DND-41 (cell line): ENCODE data around the gene CXCR5.

Experiments
- ATAC-seq: fragments of 200-7000 bp; cut with Tn5 transposase; 3 replicates; pipeline ENCODE4 v1.9.1; 2021; ENCODE audit warnings: low read depth; ENCODE audit not compliant: insufficient read depth
- DNase-seq: peaks from one replicate; pipeline ENCODE4 v3.0.0-alpha.2; 2020
- H2AFZ ChIP-seq: 2 replicates; pipeline ENCODE4 v1.6.0; 2012; ENCODE audit warnings: low read depth, low read length
- H3K27ac ChIP-seq: 2 replicates; pipeline ENCODE4 v1.5.1; 2012; ENCODE audit warnings: low read length, inconsistent platforms
- H3K27me3 ChIP-seq: fragments of 200-600 bp; sonication (generic); 2 replicates; pipeline ENCODE4 v1.6.0; 2012; ENCODE audit warnings: low read length, mild to moderate bottlenecking, inconsistent platforms; ENCODE audit not compliant: insufficient read depth, poor library complexity
- H3K36me3 ChIP-seq: 2 replicates; pipeline ENCODE4 v1.5.1; 2012; ENCODE audit warnings: low read length, inconsistent platforms; ENCODE audit not compliant: insufficient read depth
- H3K4me1 ChIP-seq: 2 replicates; pipeline ENCODE4 v1.5.1; 2012; ENCODE audit warnings: mild to moderate bottlenecking, low read length; ENCODE audit not compliant: insufficient read depth
- H3K4me2 ChIP-seq: 2 replicates; pipeline ENCODE4 v1.6.0; 2012; ENCODE audit warnings: mild to moderate bottlenecking, moderate library complexity, low read length, inconsistent platforms; ENCODE audit not compliant: insufficient read depth
- H3K4me3 ChIP-seq, 2 experiments: fragments of 200-600 bp in 1 of 2; shearing (Covaris generic) in 1 of 2; 2 replicates each; pipeline ENCODE4 v1.5.1; 2012 to 2016; ENCODE audit warnings: inconsistent platforms in 2 of 2, low read length in 2 of 2, mild to moderate bottlenecking in 2 of 2, low read depth in 1 of 2, moderate library complexity in 1 of 2
- H3K79me2 ChIP-seq: 2 replicates; pipeline ENCODE4 v1.6.0; 2012; ENCODE audit warnings: low read length, inconsistent platforms; ENCODE audit not compliant: insufficient read depth
- H3K9ac ChIP-seq: 2 replicates; pipeline ENCODE4 v1.6.0; 2012; ENCODE audit warnings: low read depth, mild to moderate bottlenecking, inconsistent platforms, low read length, moderate library complexity
- H3K9me3 ChIP-seq: 2 replicates; pipeline ENCODE4 v1.5.1; 2012; ENCODE audit warnings: low read length, moderate library complexity, mild to moderate bottlenecking, inconsistent platforms; ENCODE audit not compliant: insufficient read depth, severe bottlenecking
- H4K20me1 ChIP-seq: 2 replicates; pipeline ENCODE4 v1.6.0; 2012; ENCODE audit warnings: low read length; ENCODE audit not compliant: insufficient read depth
- CTCF ChIP-seq: IDR thresholded peaks from 2 replicates; pipeline ENCODE4 v1.5.1; 2012; ENCODE audit warnings: borderline replicate concordance, low read length, moderate library complexity, mild to moderate bottlenecking; ENCODE audit not compliant: poor library complexity, severe bottlenecking; ENCODE audit errors: extremely low read depth
- EZH2 ChIP-seq: IDR thresholded peaks from 3 replicates; pipeline ENCODE4 v1.6.1; 2012; ENCODE audit warnings: borderline replicate concordance, low read depth, mild to moderate bottlenecking, moderate library complexity, low read length, inconsistent platforms; ENCODE audit not compliant: severe bottlenecking

CXCR5 gene

GRCh38 chr11:118912742-118913410 is 29.2 kb downstream of the CXCR5 start:
- Histone ChIP-seq H3K4me2 (peak overlapping the region; percentile 40), H3K4me1 (peaks cover 66% of the 10 kb centered on the region), H3K9me3 (no peaks in the 10 kb centered on the region), H3K27ac (peak overlapping the region; percentile 75), H3K36me3 (peaks cover 4% of the 10 kb centered on the region; the same call in 1 of the 2 replicates), H3K9ac (peak overlapping the region; percentile 19), H2AFZ (no peak overlapping the region), H3K27me3 (no peaks in the 10 kb centered on the region), H4K20me1 (no peaks in the 10 kb centered on the region), H3K4me3 (no peak overlapping the region), H3K79me2 (peaks cover 52% of the 10 kb centered on the region)
- TF ChIP-seq CTCF = no peak
- no peak for TF ChIP-seq EZH2
- no peak for ATAC-seq
- DNase-seq = no peak

GRCh38 chr11:118913411-118914125 is 29.9 kb downstream of the CXCR5 start:
- peak; percentile 64 for ATAC-seq
- H3K27ac ChIP-seq = peak overlapping the region; percentile 94
- peaks cover 72% of the 10 kb centered on the region for H3K4me1 ChIP-seq
- H3K9ac ChIP-seq = peak overlapping the region; percentile 50
- no peaks in the 10 kb centered on the region for H3K27me3 ChIP-seq
- peak overlapping the region; percentile 54 for H3K4me2 ChIP-seq
- peak overlapping the region in 1 of 2 experiments; percentile 35; a peak in 1 of 4 replicates for H3K4me3 ChIP-seq
- no peaks in the 10 kb centered on the region; the same call in 1 of the 2 replicates for H3K36me3 ChIP-seq
- DNase-seq = peak; percentile 87
- TF ChIP-seq CTCF = no peak
- no peak for TF ChIP-seq EZH2
- H2AFZ ChIP-seq = no peak overlapping the region
- peaks cover 59% of the 10 kb centered on the region for H3K79me2 ChIP-seq
- H3K9me3 ChIP-seq = no peaks in the 10 kb centered on the region
- no peaks in the 10 kb centered on the region for H4K20me1 ChIP-seq

GRCh38 chr11:118914178-118914918 is 30.7 kb downstream of the CXCR5 start:
- Histone ChIP-seq H2AFZ (no peak overlapping the region; the same call in 1 of the 2 replicates), H3K9me3 (no peaks in the 10 kb centered on the region), H3K27ac (peak overlapping the region; percentile 94), H3K4me2 (peak overlapping the region; percentile 54), H3K4me3 (peak overlapping the region in 1 of 2 experiments; percentile 35; a peak in 1 of 4 replicates), H3K79me2 (peaks cover 66% of the 10 kb centered on the region), H3K4me1 (peaks cover 79% of the 10 kb centered on the region), H3K9ac (peak overlapping the region; percentile 50), H4K20me1 (no peaks in the 10 kb centered on the region), H3K36me3 (no peaks in the 10 kb centered on the region; the same call in 1 of the 2 replicates), H3K27me3 (no peaks in the 10 kb centered on the region)
- ATAC-seq (peak; percentile 79), DNase-seq (peak; percentile 89)
- TF ChIP-seq CTCF (no peak), EZH2 (no peak)
